Central memory CD4-positive, alpha-beta T cell (primary cell): Measurements from ENCODE around the gene ELL2.
"Not testable (repeated sequence)": the region's sequence is repeated elsewhere in the genome, so short reads cannot be mapped to it uniquely, and the experiment has no call there.

Experiments
- DNase-seq: peaks from one replicate; pipeline ENCODE4 v3.0.0; 2022

The ELL2 gene

DNA sequence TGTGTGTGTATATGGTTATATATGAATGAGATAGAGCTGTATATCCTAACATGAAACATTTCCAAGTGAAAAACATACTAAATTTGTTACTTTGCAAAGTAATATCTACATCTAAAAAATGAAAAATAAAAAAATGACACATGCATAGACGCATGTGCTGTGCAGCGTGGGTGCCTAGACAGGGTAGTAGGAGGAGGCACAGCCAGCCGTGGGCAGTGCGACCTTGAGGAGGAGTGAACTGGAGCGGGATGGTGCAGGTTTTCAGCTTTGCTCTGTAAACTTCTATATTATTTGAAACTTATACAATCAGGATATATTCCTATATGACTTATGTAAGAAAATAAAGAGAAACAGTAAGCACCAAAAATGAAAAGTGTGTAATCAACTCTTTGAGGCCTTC is 124.2 kb downstream of the ELL2 start:
- no peak for DNase-seq

DNA sequence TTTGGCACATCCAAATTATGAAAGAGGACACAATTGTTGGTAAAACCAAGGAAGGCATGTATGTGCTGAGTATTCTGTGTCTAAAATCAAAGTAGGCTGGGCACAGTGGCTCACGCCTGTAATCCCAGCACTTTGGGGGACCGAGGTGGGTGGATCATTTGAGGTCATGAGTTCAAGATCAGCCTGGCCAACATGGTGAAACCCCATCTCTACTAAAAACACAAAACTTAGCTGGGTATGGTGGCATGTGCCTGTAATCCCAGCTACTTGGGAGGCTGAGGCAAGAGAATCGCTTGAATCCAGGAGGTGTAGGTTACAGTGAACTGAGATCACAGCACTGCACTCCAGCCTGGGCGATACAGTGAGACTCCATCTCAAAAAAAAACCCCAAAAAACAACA is 124.7 kb downstream of the ELL2 start:
- DNase-seq = not testable (repeated sequence)

DNA sequence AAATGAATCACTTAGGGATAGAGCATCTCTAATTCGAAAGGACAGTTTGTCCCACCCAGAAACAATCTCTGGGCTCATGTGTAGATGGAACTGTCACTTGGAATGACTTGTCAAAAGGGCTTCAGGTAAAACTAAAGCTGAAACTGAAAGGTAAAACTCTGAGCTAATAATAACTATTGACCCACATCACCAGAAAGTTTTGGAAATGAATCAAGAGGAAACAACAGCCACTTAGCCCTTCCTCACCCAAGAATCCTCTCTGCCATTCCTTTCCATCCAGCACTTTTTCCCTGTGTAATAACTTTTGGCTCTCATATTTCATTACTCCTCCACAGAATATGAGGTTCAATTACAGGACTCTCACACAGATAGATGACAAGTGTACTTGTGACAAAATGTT is 125.1 kb downstream of the ELL2 start:
- no peak for DNase-seq

DNA sequence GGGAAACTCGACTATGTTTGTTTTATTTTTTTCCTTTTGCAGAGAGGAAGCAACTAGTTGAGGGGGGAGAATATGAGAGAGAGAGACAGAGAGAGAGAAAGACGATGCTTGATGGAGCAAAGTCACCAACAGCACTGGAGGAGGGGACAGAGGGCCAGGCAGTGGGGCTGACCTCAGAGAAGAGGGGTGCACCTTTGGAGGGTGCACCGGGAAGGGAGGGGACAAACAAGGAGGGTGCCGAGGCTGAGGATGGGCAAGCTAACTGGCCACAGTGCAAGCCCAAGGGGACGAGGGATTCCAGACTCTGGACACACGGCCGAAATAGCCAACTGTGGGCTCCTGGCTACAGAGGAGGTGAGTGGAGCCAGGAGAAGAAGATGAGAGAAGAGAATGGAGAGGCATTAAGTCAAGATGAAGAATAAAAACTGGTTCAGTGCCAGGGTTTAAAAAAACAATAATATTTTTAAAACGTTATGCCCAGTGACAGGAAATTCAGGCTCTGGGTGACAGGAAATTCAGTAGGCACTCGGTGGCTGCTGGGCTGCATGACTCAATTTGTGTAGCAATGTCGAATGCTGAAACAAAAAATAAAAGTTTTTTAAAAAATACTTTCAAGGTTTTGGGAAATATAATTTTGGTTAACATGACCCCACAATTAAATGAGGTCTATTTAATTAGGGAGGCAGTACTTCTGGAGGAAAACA is 125.8 kb downstream of the ELL2 start:
- no peak for DNase-seq
